Lung (tissue), 12 donors: ENCODE data around the gene CDHR2. TPM values are rescaled to one million over a fixed set of nuclear protein-coding genes. Genes with fewer than 3 reads are reported as not detected.
A peak's percentile ranks its signal among the peaks of the same experiment; 100 is the strongest.

Source experiments
- ATAC-seq: fragments of 200-7000 bp; cut with Tn5 transposase; one replicate; pipeline ENCODE4 v1.9.1; 2020; ENCODE audit warnings: moderate number of reproducible peaks; ENCODE audit not compliant: insufficient read depth, low FRiP score
- DNase-seq, 3 donors: peaks; one replicate each; pipeline ENCODE4 v3.0.0-alpha.2; 2013 to 2017
- H3K27ac ChIP-seq, 2 donors: one replicate each; pipeline ENCODE4 v1.5.1; 2013; ENCODE audit warnings: mild to moderate bottlenecking in 2 of 2, moderate library complexity in 2 of 2, control low read depth in 1 of 2, inconsistent platforms in 1 of 2, low read depth in 1 of 2, low read length in 1 of 2
- H3K27me3 ChIP-seq, 3 donors: one replicate each; pipeline ENCODE4 v1.5.1; 2013; ENCODE audit warnings: low read length in 2 of 3; ENCODE audit not compliant: control insufficient read depth in 3 of 3, insufficient read depth in 3 of 3
- H3K36me3 ChIP-seq, 4 donors: one replicate each; pipeline ENCODE4 v1.5.1; 2013; ENCODE audit warnings: low read length in 4 of 4, mild to moderate bottlenecking in 1 of 4, moderate library complexity in 1 of 4; ENCODE audit not compliant: control insufficient read depth in 4 of 4, insufficient read depth in 4 of 4
- H3K4me1 ChIP-seq, 5 donors: one replicate each; pipeline ENCODE4 v1.5.1; 2013; ENCODE audit warnings: low read length in 5 of 5, mild to moderate bottlenecking in 2 of 5, moderate library complexity in 1 of 5; ENCODE audit not compliant: control insufficient read depth in 5 of 5, insufficient read depth in 5 of 5
- H3K4me3 ChIP-seq: one replicate; pipeline ENCODE4 v1.5.1; 2013; ENCODE audit warnings: mild to moderate bottlenecking, control low read depth, moderate library complexity
- H3K9ac ChIP-seq, 2 donors: one replicate each; pipeline ENCODE4 v1.5.1; 2013; ENCODE audit warnings: low read length in 2 of 2, control low read depth in 1 of 2; ENCODE audit not compliant: insufficient read depth in 1 of 2
- H3K9me3 ChIP-seq, 4 donors: one replicate each; pipeline ENCODE4 v1.5.1; 2013; ENCODE audit warnings: low read length in 3 of 4, mild to moderate bottlenecking in 1 of 4, moderate library complexity in 1 of 4; ENCODE audit not compliant: control insufficient read depth in 4 of 4, insufficient read depth in 3 of 4
- CTCF ChIP-seq: IDR thresholded peaks from 2 replicates; pipeline ENCODE4 v1.5.1; 2012; ENCODE audit warnings: mild to moderate bottlenecking; ENCODE audit errors: control extremely low read depth, extremely low read depth
- WGBS, 2 donors: extraction: QIAGEN DNeasy Blood & Tissue Kit; methylation state at CpG; one replicate each; pipeline ENCODE4 v1.1.7; 2013; 5-methylcytosine and 5-hydroxymethylcytosine counted together
- polyA plus RNA-seq, 2 donors: library from polyadenylated mRNA; stranded (reverse); fragments of 200-250 nt; gene quantifications; one replicate each; pipeline ENCODE4 v1.2.1, GENCODE V29; 2013
- total RNA-seq, 2 donors: library from RNA; depleted of rRNA in 1 of 2; stranded (reverse); fragments of >200 nt in 1 of 2; gene quantifications; one replicate each; pipeline ENCODE4 v1.2.1, GENCODE V29; 2014 to 2021
- donor health status: control.
- donor health status: control.
- donor health status: Bipolar disorder and iron deficiency.
- donor health status: healthy.
- donor health status: DM: yes; HTN: yes; CAD: no.

CDHR2 gene
- total and polyA plus RNA-seq, 4 donors = 0.02 to 1.5 (median 0.42) TPM

GRCh38 chr5:176535101-176535663 is 14.0 kb upstream of the CDHR2 start:
- 27 to 28% methylated on average over 11 of the region's 11 CpGs for WGBS, 2 donors
- peak overlapping the region; percentile 85 to 98 for H3K27ac ChIP-seq
- peak in 2 of 3 donors; percentile 40 to 46 for DNase-seq

GRCh38 chr5:176535664-176536131 is 13.4 kb upstream of the CDHR2 start:
- H3K4me3 ChIP-seq = peak overlapping the region; percentile 68
- no peaks in the 10 kb centered on the region for H3K27me3 ChIP-seq
- H3K27ac ChIP-seq = peak overlapping the region; percentile 85 to 98
- peaks cover 0 to 15% (median 0%) of the 10 kb centered on the region in 4 donors for H3K36me3 ChIP-seq
- no peak for TF ChIP-seq CTCF
- DNase-seq = peak in 1 of 3 donors; percentile 24
- ATAC-seq = no peak
- H3K9ac ChIP-seq = peak overlapping the region; percentile 36 to 76
- H3K4me1 ChIP-seq = peaks cover 19 to 57% (median 23%) of the 10 kb centered on the region in 5 donors
- no peaks in the 10 kb centered on the region for H3K9me3 ChIP-seq
- WGBS, 2 donors = 2 to 3% methylated on average over 9 of the region's 9 CpGs

More at GRCh38 chr5:176535101-176535663, 14.0 kb upstream of the CDHR2 start:
- no peaks in the 10 kb centered on the region for H3K9me3 ChIP-seq
- no peak for ATAC-seq
- peaks cover 0 to 20% (median 0%) of the 10 kb centered on the region in 4 donors for H3K36me3 ChIP-seq
- no peaks in the 10 kb centered on the region for H3K27me3 ChIP-seq
- no peak for TF ChIP-seq CTCF
- H3K4me1 ChIP-seq = peaks cover 19 to 57% (median 23%) of the 10 kb centered on the region in 5 donors
- H3K9ac ChIP-seq = peak overlapping the region in 1 of 2 donors; percentile 36
- peak overlapping the region; percentile 68 for H3K4me3 ChIP-seq

- peak overlapping the region; percentile 87 to 98 for H3K27ac ChIP-seq
- no peaks in the 10 kb centered on the region for H3K9me3 ChIP-seq
- DNase-seq (peak; percentile 88 to 93 (median 90)), ATAC-seq (peak; percentile 35)
- whole genome bisulfite sequencing, 2 donors = 1% methylated on average over 37 to 43 of the region's 43 CpGs
- H3K36me3 ChIP-seq = peaks cover 0 to 9% (median 0%) of the 10 kb centered on the region in 4 donors
- peaks cover 20 to 52% (median 26%) of the 10 kb centered on the region in 5 donors for H3K4me1 ChIP-seq
- peak overlapping the region; percentile 68 for H3K4me3 ChIP-seq
- H3K27me3 ChIP-seq = no peaks in the 10 kb centered on the region
- no peak for TF ChIP-seq CTCF
- peak overlapping the region; percentile 63 to 76 for H3K9ac ChIP-seq
Measured at GRCh38 chr5:176536132-176536901, 12.8 kb upstream of the CDHR2 start.
